Brain pericyte (primary cell): ENCODE data around the gene CLMP.

Source experiments
- DNase-seq: peaks from one replicate; pipeline ENCODE4 v3.0.0-alpha.2; 2012; ENCODE audit warnings: low read depth, low spot score

The CLMP gene, protein sequence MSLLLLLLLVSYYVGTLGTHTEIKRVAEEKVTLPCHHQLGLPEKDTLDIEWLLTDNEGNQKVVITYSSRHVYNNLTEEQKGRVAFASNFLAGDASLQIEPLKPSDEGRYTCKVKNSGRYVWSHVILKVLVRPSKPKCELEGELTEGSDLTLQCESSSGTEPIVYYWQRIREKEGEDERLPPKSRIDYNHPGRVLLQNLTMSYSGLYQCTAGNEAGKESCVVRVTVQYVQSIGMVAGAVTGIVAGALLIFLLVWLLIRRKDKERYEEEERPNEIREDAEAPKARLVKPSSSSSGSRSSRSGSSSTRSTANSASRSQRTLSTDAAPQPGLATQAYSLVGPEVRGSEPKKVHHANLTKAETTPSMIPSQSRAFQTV

DNA sequence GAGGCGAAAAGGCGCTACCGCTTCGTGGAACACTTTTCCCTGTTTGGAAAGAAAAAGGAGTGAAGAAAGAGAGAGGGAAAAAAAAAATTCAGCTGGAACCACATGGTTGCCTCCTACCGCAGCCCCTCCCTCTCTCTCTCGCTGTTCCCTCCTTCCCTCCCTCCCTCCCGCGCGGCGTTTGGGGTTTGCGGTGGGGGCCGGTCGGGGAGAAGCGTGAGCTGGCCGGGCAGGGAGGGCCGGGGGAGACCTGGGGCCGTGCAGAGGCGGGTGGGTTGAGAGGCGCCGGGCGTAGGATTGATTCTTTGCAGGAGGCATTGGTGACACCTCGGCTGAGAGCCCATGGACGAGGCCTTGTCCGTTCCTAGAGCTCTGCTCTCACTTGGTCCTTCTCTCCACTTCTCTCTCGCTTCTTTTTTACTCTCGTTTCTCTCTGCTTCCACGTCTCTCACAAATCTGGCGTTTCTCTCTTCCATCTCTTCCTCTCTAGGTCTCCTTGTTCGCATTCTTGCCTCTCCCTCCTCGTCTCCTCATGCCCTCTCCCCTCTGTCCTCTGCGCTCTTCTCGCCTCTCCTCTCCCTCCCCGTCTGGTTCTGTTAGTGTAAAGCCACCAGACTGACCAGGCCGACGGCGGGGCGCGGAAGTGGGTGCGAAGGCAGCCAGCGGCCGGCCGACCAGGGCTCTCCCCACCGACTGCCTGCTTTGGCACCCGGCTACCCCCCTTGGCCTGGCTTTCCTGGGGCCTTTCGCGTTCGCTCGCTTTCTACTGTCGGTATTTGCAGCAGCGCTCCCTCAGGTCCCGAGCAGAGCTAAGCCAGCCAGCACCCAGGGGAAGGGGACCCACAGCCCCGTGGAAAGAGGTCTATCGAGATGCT is at the start of gene CLMP:
Gene CLMP (minus strand): TSS at position 61 of the 872 bp plus-strand sequence. CDS start 308 bp downstream, outside the sequence.
- DNase-seq, result no peak

DNA sequence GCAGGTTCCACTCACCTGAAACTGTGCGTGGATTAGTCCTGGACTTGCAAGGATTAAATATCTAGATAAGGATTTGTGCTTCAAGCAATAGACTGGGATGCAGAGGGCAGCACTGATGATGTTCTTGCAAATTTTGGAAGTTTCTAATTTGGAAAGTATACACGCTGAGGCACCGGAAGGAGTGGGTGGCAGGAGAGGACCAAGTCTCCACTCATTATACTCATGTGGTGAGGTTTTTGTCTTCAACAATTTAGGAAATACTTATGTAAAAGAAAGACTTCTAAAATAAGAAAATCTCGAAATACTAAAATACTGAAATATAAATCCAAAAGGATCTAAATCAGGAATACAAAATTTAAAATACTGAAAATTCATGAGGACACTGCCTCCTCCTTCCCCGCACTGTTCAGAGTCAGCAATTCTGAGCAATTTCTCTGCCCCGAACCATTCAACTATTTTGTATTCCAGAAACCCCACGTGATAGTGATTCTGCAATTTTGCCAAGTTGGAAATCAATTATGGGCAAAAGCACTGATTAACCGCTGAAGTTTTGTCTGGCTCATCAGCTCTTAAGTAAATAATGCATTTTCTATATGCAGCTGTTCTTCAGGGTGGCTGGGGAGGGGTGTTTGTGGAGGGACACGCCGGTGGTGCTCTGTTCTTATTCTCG is 47.0 kb upstream of the CLMP start:
- no peak for DNase-seq

DNA sequence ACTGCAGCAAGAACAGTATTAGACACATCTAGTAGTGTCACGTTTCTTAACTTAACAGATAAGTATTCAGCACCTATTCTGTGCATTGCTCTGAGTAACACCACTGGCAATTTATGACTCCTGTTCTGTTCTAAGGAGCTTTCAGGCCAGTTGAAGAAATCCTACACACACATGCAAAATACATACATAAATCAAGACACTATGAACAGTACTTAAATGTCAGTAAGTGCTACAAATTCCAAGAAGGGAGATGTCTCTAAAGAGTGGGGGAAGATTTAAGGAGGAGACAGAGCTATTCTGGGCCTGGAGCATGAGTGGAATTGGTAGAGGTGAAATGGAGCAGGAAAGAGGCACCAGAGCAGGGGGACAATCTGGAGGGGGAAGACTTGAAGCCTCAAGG is 46.2 kb upstream of the CLMP start:
- no peak for DNase-seq

DNA sequence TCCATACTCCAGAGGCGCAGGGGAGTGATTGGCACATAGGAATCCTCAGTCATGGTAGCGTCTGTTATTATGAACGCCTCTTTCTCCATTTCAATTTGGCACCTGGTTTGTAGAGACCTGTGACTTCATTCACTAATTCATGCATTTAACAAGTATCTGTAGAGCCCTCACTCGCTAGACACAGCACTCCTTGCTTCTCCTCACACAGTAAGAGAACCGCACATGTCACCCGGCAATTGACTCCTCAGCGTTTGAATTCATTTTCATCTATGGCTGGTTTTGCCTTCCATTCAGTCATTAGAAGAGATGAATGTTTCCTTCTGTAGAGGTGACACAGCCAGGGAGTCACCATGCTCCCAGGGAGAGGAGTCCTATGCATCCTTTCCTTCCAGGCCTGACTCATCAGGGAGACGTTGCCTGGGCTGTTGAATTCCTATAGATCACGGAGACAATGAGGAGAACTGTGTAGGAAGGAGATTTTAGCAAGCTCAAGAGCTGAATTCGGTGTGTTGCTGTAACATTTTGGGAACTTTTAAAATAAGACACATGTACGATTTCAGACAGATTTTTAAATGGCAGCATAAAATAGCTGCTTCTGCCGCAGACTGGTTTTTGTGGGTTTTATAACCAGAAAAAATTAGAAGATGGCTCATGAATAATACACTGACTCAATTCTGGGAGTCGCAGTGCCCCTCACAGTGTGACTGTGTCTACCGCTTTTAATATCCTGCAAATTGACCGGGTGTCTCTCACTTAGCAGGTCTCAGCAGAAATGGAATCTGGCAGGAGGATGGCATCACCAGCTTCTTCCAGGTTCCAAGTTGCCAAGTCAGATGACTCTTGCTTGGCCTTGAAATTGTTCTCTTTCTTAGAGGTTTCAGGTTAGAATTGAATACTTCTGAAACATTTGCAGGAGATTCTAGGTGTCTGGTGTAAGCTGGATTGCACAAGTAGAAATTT is 44.4 kb upstream of the CLMP start:
- DNase-seq, result no peak

DNA sequence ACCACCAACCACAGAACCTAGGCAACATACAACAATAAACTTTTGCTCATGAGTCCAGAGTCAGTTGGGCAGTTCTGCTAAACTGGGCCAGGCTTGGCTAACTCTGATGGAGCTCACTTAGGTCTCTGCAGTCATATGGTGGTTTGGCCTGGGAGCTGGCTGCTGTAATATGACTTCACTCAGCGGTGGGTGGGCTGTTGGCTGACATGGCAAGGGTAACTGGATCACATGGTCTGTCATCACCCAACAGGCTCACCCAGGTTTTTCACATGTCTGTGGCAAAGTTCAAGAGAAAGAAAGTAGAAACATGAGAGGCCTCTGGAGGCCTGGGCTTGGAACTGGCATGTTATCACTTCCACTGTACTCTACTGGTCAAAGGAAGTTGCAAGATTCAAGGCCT is 43.2 kb upstream of the CLMP start:
- DNase-seq, result no peak

DNA sequence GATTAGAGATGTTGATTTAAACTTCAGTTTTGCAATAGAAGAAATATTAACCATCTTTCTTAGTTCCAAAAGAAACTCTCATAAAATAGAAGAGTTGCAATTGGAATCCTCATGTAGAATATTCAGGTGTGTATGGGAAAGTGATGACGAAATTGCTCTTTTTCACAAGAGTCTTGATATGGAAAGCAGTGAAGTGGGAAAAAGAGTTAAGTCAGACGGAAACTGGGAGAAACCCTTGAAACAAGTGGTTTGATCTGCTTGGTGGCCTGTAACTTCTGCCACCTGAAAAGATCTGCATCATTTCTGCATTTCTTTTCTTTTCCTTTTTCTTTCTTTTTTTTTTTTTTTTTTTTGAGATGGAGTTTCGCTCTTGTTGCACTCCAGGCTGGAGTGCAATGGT is 41.8 kb upstream of the CLMP start:
- DNase-seq, result no peak

DNA sequence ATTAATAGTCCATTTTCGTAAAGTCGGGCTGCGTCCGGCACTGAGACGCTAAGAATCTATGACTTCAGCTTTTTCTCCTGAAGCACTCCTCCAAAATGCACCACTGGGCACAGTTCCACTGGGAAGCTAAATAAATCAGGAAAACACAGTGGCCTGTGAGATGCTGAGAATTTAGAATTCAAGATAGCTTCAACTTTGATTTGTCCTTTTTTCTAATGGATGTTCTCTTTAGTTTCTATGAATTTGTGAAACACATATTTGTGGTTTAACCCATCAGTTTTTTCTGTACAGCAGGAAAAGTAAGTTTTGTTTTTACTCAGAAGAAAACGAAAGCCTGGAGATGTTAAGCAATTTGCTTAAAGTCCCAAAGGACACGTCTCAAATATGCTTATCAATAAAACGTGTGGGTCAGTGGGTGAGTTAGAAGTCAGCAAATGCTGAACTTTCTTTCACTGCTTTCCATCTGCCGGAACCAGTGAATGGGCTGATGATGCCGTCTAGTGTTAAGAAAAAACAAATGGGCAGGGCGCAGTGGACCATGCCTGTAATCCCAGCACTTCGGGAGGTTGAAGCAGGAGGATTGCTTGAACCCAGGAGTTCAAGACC is 40.7 kb upstream of the CLMP start:
- DNase-seq, result no peak

DNA sequence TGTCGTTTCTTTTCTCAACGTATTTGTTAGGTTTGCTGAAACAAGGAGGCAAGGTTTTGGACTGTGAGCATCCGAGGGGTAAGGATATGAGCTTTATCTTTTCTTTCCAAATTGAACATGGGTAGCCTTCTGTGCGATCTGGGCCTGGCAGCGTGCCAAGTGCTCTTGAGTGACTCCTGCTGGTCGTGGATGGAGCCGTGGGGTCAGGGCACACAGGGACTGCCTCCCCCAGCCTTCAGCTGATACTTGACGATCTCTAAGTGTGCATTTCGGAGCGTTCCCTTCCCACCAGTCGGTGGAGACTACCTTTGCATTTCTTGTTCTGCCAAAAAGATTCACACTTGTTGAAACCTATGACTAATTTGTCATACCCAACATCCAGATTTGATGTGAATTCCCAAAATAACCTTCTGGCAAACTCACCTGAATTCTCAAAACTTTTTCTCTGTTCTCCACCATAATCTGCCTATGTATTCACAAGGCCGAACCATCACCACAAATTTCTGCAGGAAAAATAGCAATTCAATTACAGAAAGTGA is 40.1 kb upstream of the CLMP start:
- DNase-seq, result no peak

DNA sequence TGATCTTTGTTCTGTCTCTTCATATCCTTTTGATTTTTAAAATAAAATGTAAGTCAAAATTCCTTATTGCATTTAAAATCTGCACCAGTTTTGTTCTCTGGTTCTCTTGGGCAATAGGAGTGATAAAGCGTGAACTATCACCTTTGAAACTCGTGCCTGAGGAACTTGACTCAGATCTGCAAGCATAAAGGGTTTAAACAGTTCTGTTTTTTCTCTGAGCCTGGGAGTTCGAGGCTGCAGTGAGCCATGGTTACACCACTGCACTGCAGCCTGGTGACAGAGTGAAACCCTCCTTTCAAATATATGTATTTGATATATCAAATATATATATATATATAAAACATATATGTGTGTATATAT is 38.9 kb upstream of the CLMP start:
- no peak for DNase-seq

DNA sequence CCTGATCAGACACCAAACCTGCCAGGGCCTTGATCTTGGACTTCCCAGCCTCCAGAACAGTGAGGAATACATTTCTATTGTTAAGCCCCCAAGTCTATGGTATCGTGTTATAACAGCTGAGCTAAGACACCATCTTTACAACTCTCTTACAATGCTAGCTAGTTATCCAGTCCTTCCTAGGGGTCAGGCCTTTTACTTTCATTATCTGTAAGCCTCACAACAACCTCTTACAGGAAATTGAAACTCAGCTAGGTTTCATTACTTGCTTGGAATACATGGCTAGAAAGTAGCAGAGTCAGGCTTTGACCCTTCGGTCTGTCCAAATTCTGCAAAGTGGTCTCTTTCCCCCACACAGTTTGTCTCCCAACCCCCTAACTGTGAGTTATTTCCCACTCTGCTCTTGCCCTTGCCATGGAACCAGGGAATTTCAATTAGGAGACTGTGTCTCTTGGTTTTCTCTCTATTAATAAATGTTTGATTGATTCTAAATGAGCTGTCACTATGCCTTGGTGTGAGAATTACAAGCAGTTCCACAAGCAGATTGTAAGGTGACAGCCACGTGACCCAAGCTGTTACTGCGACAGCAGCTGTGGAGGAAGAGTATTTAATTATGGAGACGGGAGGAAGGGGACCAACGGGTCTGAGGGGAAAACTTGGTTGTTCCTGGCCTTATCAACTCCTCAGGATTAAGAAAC is 38.4 kb upstream of the CLMP start:
- no peak for DNase-seq

DNA sequence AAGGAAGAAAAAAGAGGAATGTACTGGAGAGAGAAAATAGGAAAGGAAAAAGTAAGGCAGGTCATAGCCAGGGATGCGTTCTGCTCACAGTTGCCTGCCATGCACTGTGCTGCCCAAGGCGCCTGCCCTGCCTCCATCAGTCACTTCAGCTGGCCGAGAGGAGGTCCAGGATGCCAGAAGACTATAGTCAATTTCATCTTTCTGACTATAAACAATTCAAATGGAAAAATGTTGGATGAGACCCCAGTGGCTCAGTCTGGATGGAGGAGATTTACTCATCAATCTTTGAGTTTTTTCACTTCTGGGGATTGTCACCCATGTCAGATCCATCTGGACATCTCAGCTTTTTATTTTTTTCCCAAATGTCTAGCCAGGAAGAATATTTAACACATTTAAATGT is 36.7 kb upstream of the CLMP start:
- DNase-seq, result no peak

DNA sequence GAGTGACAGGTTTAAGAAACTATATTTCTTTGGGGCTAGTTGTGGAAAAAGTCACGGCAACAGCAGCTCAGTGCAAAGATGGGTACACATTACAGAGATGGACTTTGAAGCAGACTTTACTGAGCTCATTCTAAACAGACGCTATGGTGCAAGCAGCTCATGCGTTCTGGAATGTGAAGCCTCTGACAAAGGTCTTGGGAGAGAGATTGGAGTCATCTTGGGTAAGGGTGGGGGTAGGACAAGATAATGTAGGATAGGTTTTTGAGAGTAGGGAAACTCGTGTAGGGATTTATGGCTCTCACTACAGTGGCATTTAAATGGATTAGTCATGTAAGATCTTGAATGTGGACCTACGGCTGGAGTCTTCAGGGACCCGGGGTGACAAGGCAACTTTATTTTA is 36.2 kb upstream of the CLMP start:
- DNase-seq, result no peak

DNA sequence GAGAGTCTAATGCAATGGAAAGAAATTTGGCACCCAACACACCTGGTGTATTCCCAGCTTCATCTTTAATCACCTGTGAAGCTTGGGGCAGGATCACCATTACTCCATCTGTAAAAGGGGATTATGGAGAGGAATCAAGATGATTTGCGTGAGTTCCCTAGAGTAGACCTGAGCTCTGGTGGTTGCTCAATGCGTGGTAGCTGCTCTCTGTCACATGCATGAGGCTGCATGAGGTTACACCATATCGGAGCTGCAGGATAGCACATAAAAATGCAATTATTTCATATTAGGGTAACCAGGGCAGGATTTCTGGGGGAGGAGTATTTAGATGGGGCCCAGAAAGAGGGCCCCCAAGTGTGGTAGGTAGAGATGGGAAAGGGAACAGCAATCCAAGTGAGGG is 35.3 kb upstream of the CLMP start:
- DNase-seq, result no peak

DNA sequence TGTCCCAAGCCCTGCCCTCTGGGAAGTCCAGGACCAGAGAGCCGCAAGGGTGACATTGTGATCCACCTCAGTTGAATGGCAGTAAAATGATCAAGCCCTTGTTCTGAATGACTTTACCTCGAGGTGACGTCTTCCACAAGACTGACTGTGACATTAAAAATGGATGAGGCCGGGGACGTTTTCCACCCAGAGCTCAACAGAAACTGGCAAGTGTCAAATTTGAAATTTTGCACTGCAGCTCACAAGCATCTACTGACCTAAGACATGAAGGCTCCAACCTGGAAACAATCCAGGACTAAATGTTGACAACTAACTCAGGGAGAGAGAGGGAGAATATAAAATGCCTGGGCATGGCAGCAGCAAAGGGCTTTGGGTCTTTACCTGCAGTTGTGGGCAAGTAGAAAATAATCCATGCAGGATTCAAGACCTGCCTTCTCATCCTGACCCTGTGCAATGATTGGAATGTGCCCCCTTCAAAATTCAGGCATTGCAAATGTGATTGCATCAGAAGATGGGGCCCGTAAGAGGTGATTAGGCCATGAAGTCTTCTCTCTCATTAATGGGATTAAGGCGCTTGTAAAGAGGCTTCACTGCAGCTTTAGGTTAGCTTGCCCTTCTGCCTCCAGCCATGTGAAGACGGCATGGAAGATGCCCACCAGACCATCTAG is 33.6 kb upstream of the CLMP start:
- no peak for DNase-seq

DNA sequence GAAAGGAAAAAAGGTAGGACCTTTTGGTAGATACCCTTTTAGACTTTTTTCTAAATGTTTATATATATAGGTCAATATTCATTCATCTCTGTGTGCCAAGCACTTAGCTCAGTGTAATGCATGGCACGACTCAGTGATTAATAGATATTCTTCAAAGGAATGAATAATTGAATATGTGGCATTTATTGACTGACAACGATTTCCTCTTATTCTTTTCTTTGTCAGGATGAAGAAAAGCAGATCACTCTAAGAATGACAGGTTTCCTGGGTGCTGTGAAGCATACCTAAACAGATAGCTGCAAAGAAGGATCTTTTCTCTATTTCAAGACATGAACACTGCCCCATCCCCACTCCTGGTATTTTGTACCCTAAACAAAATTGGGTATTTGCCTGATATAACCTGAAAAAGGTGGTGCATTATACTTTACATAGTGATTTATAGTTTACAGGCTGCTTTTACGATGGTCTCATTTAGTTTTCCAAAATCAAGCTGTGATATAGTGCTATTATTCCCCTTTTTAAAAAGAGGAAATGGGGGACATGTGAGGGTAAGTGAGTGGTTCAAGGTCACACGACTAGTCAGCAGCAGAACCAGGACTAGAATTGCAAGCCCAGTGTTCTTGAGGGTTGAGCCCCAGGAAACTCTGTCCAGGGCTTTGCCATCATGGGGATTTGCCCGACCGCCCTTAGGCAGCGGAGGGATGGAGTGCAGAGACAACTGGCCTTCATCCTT is 32.9 kb upstream of the CLMP start:
- no peak for DNase-seq

DNA sequence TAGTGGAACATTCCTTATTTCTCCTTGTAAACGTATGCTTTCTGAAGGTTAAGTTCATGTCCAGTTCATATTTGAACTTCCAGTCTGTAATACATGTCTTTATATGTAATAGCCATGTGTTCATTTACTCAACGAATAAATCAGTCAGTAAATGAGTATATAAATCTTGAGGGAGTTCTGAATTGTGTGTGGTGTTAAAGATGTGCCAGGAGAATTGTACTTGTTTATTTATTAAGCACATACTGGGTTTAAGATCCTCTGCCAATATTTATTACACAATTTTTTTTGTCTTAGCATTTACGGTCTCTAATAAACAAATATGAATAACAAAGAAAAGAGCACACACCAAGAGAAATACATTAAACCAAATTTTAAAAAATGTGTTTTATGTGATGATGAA is 26.5 kb upstream of the CLMP start:
- no peak for DNase-seq

DNA sequence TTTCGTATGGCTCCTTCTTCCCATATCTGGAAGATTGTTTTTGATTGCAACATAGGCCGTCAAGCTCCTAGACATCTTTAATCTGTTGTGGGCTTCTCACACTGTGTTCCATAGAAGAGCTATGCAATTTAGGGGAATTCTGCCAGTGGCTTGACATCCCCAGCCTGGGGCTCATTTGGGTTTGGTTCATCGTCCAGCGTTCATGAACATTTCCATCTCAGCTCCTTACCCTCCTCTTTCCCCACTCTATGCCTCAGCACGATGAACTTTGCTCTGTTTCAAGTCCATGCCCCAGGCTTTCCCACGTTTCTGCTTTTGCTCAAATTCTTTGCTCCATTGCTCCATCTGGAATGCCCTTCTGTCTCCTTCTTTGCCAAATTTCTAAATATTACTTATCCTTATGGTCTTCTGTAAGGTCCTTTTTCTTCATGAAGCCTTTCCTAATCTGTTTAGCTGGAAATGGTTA is 26.1 kb upstream of the CLMP start:
- no peak for DNase-seq

DNA sequence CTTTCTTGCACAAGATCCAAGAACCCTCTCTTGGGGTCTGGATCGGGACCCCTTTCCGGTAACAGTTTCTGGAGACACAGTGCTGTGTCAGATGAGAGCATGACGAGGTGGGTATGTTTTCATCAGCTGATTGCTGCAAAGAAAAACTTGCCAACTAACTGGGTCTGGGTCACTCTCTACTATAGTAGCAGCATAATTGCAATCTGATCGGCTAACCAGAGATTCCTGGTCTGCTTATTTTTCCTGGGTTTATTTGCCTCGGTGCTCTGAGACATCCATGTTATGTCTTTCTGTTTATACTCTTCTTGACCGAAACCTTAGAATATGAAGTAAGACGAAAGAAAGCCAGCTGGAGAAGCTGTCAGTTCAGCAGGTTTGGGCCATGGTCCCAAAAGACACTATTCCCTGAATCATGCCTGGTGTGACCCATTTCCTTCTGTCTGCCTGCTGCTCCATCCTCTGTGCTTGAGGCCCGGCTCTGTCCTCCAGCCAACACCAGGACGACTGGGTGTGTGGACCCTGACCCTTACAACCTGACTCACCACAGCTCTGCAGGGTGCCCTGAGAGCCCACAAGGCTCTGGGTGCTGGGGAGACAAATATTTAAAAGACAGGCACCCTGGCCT is 24.1 kb upstream of the CLMP start:
- no peak for DNase-seq
